H1 (cell line): Measurements from ENCODE around the gene GPR143. TPM values are rescaled to one million over a fixed set of nuclear protein-coding genes. Genes with fewer than 3 reads are reported as not detected.

Source experiments
- SIRT6 ChIP-seq: IDR thresholded peaks from one replicate; pipeline ENCODE4 v1.7.1; 2012; ENCODE audit warnings: low read length, inconsistent platforms
- TBP ChIP-seq: IDR thresholded peaks from 2 replicates; pipeline ENCODE4 v1.6.1; 2011; ENCODE audit warnings: low read depth, low read length, improper control_type of control experiment
- polyA plus RNA-seq, 7 experiments: library from polyadenylated mRNA; depleted of rRNA in 3 of 7; stranded (reverse) in 5 of 7; unstranded in 2 of 7; fragments of >200 nt in 5 of 7; fragments of 200-250 nt in 2 of 7; gene quantifications; 1 replicate in 5 of 7; 2 replicates in 1 of 7; 4 replicates in 1 of 7; pipeline versions ENCODE4 v1.2.1 to v1.2.3, GENCODE V29; 2011 to 2013; ENCODE audit warnings: missing spikeins in 2 of 7, mixed read lengths in 2 of 7
- total RNA-seq: library from RNA; stranded (reverse); fragmentation: NEBNext Ultra II Directional; extraction: Animal tissue kit (Norgen Biotek cat#: 25700); gene quantifications from 2 replicates; pipeline ENCODE4 v1.2.1, GENCODE V29; 2021
- TF ChIP-seq, protein P1 (sequence below): fragments of 300-600 bp; sonication (generic); IDR thresholded peaks from 2 replicates; pipeline ENCODE4 v1.7.1; 2012; ENCODE audit warnings: low read length, moderate library complexity, mild to moderate bottlenecking, inconsistent platforms; ENCODE audit not compliant: insufficient replicate concordance

GPR143 gene
- total and polyA plus RNA-seq, 2 of the 8 experiments (the other 6 are each of a cell fraction or from before 2014, with no cell fraction given), result 18.5 to 30.7 TPM

DNA sequence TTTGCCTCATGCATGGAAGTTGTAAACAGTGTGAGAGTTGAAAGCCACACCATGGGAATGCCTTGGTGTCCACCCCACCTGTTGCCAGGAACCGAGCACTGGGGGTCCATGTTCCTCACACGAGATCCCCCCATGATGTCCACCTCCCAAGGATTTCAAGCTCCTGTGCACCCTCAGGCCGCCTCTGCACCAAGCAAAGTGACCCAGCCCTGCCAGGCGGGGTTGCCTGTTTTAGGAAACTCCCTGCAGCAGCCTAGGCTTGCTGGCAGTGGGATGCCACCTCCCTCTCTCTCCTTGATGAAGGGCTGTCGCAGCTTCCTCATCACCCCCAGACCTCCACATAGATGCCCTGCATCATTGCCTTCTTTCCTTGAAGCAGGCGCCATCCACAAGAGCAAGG, 82.8 kb downstream of the GPR143 start (continued):
- TF ChIP-seq, protein P1, sequence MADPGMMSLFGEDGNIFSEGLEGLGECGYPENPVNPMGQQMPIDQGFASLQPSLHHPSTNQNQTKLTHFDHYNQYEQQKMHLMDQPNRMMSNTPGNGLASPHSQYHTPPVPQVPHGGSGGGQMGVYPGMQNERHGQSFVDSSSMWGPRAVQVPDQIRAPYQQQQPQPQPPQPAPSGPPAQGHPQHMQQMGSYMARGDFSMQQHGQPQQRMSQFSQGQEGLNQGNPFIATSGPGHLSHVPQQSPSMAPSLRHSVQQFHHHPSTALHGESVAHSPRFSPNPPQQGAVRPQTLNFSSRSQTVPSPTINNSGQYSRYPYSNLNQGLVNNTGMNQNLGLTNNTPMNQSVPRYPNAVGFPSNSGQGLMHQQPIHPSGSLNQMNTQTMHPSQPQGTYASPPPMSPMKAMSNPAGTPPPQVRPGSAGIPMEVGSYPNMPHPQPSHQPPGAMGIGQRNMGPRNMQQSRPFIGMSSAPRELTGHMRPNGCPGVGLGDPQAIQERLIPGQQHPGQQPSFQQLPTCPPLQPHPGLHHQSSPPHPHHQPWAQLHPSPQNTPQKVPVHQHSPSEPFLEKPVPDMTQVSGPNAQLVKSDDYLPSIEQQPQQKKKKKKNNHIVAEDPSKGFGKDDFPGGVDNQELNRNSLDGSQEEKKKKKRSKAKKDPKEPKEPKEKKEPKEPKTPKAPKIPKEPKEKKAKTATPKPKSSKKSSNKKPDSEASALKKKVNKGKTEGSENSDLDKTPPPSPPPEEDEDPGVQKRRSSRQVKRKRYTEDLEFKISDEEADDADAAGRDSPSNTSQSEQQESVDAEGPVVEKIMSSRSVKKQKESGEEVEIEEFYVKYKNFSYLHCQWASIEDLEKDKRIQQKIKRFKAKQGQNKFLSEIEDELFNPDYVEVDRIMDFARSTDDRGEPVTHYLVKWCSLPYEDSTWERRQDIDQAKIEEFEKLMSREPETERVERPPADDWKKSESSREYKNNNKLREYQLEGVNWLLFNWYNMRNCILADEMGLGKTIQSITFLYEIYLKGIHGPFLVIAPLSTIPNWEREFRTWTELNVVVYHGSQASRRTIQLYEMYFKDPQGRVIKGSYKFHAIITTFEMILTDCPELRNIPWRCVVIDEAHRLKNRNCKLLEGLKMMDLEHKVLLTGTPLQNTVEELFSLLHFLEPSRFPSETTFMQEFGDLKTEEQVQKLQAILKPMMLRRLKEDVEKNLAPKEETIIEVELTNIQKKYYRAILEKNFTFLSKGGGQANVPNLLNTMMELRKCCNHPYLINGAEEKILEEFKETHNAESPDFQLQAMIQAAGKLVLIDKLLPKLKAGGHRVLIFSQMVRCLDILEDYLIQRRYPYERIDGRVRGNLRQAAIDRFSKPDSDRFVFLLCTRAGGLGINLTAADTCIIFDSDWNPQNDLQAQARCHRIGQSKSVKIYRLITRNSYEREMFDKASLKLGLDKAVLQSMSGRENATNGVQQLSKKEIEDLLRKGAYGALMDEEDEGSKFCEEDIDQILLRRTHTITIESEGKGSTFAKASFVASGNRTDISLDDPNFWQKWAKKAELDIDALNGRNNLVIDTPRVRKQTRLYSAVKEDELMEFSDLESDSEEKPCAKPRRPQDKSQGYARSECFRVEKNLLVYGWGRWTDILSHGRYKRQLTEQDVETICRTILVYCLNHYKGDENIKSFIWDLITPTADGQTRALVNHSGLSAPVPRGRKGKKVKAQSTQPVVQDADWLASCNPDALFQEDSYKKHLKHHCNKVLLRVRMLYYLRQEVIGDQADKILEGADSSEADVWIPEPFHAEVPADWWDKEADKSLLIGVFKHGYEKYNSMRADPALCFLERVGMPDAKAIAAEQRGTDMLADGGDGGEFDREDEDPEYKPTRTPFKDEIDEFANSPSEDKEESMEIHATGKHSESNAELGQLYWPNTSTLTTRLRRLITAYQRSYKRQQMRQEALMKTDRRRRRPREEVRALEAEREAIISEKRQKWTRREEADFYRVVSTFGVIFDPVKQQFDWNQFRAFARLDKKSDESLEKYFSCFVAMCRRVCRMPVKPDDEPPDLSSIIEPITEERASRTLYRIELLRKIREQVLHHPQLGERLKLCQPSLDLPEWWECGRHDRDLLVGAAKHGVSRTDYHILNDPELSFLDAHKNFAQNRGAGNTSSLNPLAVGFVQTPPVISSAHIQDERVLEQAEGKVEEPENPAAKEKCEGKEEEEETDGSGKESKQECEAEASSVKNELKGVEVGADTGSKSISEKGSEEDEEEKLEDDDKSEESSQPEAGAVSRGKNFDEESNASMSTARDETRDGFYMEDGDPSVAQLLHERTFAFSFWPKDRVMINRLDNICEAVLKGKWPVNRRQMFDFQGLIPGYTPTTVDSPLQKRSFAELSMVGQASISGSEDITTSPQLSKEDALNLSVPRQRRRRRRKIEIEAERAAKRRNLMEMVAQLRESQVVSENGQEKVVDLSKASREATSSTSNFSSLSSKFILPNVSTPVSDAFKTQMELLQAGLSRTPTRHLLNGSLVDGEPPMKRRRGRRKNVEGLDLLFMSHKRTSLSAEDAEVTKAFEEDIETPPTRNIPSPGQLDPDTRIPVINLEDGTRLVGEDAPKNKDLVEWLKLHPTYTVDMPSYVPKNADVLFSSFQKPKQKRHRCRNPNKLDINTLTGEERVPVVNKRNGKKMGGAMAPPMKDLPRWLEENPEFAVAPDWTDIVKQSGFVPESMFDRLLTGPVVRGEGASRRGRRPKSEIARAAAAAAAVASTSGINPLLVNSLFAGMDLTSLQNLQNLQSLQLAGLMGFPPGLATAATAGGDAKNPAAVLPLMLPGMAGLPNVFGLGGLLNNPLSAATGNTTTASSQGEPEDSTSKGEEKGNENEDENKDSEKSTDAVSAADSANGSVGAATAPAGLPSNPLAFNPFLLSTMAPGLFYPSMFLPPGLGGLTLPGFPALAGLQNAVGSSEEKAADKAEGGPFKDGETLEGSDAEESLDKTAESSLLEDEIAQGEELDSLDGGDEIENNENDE, result no peak
- TF ChIP-seq TBP (no peak), SIRT6 (no peak)
